HAP-1 (cell line): ENCODE measurements around the gene CAPN5.
A peak's percentile ranks its signal among the peaks of the same experiment; 100 is the strongest.

Experiments used
- DNase-seq, 2 experiments: peaks; one replicate each; pipeline ENCODE4 v3.0.0-alpha.2; 2016 to 2020; ENCODE audit warnings: low spot score in 2 of 2
- H3K27me3 ChIP-seq: fragments of 250-450 bp; sonication (Bioruptor Pico); 2 replicates; pipeline ENCODE4 v1.5.1; 2020; ENCODE audit warnings: low read depth, mild to moderate bottlenecking, moderate library complexity
- H3K36me3 ChIP-seq: fragments of 250-450 bp; sonication (Bioruptor Pico); replicated peaks from 2 replicates; pipeline ENCODE4 v1.5.1; 2020; ENCODE audit warnings: mild to moderate bottlenecking
- H3K4me1 ChIP-seq: fragments of 250-450 bp; sonication (Bioruptor Pico); 2 replicates; pipeline ENCODE4 v1.5.1; 2020; ENCODE audit warnings: mild to moderate bottlenecking
- H3K4me3 ChIP-seq: fragments of 250-450 bp; sonication (Bioruptor Pico); 2 replicates; pipeline ENCODE4 v1.5.1; 2020; ENCODE audit warnings: mild to moderate bottlenecking, moderate library complexity
- H3K9me3 ChIP-seq: fragments of 250-450 bp; sonication (Bioruptor Pico); 2 replicates; pipeline ENCODE4 v1.5.1; 2020; ENCODE audit warnings: mild to moderate bottlenecking, moderate library complexity
- in situ Hi-C: fragments of 300-500 bp; cut with MboI; formaldehyde crosslinking; loops from 3 replicates; pipeline ENCODE4 v1.14.3; 2020; ENCODE audit warnings: low sequenced_read_pairs, inconsistent platforms, mixed read lengths

CAPN5 gene

DNA sequence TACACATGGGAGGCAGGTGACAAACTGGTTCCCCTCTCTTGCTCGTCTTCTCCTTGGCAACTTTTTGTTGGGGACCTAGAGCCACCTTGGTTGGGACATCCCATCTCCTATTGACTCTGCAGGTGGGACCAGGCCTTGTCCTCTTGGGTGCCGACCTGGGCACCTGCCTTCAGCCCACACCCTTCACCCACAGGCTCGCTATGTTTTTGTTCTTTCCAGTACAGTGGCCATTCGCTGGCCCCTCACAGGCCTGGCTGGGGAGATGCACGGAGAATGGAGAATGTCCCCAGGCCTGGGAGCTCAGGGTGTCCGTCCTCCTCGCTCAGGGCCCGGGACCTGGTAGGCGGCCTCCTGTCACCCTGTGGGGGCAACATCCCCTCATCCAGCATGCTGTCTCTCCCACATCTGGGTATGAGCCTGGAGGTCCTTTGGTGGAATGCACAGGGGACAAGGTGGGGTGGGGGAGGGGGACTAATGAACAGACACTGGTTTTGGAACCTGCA lies 21.0 kb downstream of the CAPN5 start:
- no peaks in the 10 kb centered on the region for H3K9me3 ChIP-seq
- no peaks in the 10 kb centered on the region for H3K27me3 ChIP-seq
- no peaks in the 10 kb centered on the region for H3K36me3 ChIP-seq
- H3K4me1 ChIP-seq = no peaks in the 10 kb centered on the region
- no peak overlapping the region for H3K4me3 ChIP-seq
- in situ Hi-C loops = no loop called here
- no peak for DNase-seq

DNA sequence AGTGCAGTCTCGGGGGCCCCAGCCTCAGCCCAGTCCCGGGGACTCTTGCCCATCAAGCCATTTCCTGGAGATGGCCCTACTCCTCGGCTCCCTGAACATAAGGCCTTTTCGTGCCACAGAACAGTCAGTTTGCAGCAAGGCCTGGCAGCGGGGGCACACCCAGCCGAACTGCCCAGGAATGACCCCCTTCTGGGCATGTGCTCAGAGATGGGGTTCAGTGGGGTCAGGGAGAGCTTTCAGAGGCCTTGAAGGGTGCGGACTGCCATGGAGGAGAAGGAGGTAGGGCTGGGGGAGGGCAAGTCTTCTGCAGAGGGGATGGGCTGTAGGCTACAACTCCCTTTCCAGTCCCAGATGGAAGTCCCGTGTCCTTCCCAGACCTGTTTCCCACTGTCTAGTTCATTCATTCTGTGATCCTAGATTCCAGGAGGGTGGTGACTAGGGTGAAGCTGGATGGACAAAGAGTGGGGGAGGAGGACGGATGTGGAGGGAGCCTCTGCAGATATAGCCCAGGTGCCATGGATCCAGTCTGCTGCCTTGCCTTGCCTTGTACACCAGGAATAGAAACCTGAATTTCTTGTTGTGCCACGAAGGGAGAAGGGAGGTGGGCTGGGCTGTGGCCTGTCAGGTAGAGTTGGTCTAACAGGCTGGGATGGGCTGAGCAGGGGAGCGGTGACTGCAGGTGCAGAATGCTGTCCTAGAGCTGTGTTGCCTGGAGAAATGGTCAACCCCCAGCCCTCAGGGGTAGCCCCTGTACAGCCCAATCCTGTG lies 21.6 kb downstream of the CAPN5 start:
- H3K9me3 ChIP-seq = no peaks in the 10 kb centered on the region
- in situ Hi-C loops = no loop called here
- H3K4me1 ChIP-seq = no peaks in the 10 kb centered on the region
- no peaks in the 10 kb centered on the region for H3K36me3 ChIP-seq
- no peaks in the 10 kb centered on the region for H3K27me3 ChIP-seq
- no peak overlapping the region for H3K4me3 ChIP-seq
- no peak for DNase-seq

DNA sequence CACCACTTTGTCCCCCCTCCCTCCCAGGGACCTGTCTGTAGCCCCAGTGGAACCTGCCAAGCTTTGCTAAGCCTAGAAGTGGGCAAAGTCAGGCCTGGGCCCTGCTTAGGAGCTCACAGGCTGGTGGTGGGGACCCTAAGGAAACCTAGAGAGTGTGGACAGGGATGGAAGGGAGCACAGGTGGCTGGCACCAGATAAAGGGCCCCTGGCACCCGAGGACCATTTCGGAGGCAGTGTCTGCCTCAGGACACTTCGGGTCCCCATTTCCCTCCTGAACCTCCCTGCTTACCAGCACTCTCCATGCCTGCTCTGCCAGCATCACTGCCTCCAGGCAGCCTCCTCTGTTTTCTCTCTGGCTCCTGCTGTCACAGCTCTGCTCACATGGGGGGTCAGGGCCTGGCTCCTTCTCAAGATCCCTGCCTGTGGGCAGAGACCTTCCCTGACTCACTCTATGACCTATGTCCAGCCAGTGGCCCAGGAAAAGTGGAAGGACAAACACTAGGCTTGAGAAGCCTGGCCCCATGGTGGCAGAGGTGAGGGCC lies 22.3 kb downstream of the CAPN5 start:
- in situ Hi-C loops = no loop called here

DNA sequence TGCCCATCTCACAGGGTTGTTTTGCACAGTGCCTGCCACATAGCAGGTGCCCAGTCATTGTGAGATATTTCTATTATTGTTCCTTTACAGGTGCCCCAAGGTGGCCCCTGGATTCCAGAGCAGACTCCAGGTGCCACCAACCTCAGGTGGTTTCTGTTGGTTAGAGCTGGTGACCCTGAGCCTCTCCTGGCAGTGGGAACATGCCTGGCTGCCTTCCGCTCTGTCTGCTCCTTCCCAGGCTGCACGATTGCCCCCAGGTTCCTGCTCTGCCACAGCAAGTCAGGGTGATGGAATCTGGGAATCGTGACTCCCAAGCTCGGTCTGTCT lies 23.2 kb downstream of the CAPN5 start:
- no peak for DNase-seq
- Histone ChIP-seq H3K36me3 (no peaks in the 10 kb centered on the region), H3K9me3 (no peaks in the 10 kb centered on the region), H3K27me3 (no peaks in the 10 kb centered on the region), H3K4me1 (no peaks in the 10 kb centered on the region), H3K4me3 (no peak overlapping the region)
- in situ Hi-C loops = loop anchor here (5.0 kb wide), 1 partner anchor 43 kb away; no protein-coding TSS in a partner anchor

More for the DNA sequence above, 22.3 kb downstream of the CAPN5 start:
- no peak for DNase-seq
- no peaks in the 10 kb centered on the region for H3K27me3 ChIP-seq
- H3K9me3 ChIP-seq = no peaks in the 10 kb centered on the region
- H3K36me3 ChIP-seq = no peaks in the 10 kb centered on the region
- H3K4me1 ChIP-seq = no peaks in the 10 kb centered on the region
- no peak overlapping the region for H3K4me3 ChIP-seq

DNA sequence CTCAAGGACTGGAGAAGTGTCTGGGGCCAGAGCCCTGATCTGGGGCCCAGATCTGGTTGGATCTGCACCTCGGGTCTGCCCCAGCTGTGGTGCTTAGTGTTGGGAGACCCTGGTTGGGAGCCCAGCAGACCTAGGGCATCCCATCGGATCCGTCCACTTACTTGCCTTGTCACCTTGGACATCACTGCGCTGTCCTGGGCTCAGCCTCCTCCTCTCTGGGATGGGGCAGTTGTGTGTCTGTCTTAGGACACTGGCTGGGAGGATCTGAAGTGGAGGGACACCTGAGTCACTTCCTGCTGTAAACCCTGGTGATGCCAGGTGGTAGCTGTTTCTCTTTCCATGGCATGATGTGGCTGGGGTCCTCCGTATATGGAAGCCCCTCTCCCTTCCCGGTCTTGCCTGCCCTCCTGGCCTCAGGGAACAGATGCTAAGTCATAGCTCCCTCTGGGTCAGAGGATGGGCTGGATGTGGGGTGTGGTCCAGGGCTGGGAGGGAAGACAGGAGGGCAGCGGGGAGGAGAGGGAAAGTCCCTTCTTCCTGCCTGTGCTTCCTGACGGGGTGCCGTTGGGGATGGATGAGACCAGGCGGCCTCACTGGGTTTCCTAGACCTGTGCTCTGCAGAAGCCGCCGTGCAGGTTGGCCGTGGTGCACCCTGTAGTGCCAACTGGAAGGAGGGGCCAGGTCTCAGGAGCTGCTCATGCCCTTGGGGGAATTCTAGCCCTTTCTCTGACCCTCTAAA lies 23.8 kb downstream of the CAPN5 start:
- H3K4me3 ChIP-seq = no peak overlapping the region
- H3K36me3 ChIP-seq = no peaks in the 10 kb centered on the region
- in situ Hi-C loops = loop anchor here (5.0 kb wide), 1 partner anchor 43 kb away; no protein-coding TSS in a partner anchor
- no peaks in the 10 kb centered on the region for H3K9me3 ChIP-seq
- no peaks in the 10 kb centered on the region for H3K27me3 ChIP-seq
- H3K4me1 ChIP-seq = no peaks in the 10 kb centered on the region
- DNase-seq = no peak

DNA sequence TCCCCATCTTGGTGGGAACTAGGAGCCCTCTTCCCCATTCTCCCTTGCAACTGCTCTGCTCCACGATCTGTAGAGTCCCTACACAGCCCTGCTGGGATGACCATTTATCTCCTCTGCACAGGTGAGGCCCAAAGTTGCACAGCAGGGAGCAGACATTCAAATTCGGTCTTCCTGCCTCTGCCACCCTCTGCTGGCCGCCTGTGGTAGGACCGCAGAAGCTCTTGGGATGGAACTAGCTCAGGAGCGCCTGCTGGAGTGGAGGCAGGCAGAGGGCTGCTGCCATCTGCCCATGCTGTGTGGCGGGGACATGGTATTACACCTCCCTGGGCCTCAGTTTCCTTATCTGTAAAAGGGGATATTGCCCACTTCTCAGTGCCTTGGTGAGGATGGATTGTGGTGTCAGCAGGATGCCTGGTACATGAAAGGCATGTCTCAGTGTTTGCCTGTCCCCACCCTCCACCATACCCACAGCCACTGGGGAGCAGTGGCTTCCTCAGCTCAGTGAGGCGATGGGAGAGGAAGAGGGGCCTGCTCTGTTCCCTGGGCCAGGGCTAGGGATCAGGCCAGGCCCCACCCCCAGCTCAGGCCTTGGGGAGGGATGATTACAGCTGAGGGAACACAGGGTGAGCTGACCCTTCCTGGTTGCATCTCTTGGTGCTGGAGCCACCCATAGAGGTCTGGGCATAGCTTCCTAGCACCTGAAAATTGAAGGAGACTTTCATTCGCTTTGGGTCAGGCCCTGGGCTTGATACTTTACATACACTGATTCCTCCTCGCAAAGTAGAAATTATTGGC lies 24.6 kb downstream of the CAPN5 start:
- Histone ChIP-seq H3K4me1 (no peaks in the 10 kb centered on the region), H3K4me3 (no peak overlapping the region), H3K36me3 (no peaks in the 10 kb centered on the region), H3K27me3 (no peaks in the 10 kb centered on the region), H3K9me3 (no peaks in the 10 kb centered on the region)
- peak; percentile 49 to 86 for DNase-seq
- in situ Hi-C loops = loop anchor here (5.0 kb wide), 1 partner anchor 44 kb away; no protein-coding TSS in a partner anchor

DNA sequence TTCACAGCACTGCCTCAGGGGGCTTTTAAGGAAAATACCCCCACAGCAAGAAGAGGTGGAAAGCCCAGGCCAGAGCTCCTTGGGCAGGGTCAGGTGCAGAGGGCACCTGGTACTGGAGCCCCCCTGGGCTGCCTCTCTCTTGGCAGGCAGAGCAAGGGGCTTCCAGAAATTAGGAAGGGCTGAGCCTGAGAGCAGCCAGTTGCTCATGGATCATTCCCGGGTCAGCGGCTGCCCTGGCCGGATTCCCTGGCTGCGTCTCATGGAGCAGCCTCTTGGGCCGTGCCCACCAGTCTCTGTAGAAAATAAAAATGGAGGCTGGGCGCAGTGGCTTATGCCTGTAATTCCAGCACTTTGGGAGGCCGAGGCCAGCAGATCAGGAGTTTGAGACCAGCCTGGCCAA lies 25.6 kb downstream of the CAPN5 start:
- in situ Hi-C loops = loop anchor here (5.0 kb wide), 1 partner anchor 45 kb away; no protein-coding TSS in a partner anchor
- H3K4me3 ChIP-seq = no peak overlapping the region

DNA sequence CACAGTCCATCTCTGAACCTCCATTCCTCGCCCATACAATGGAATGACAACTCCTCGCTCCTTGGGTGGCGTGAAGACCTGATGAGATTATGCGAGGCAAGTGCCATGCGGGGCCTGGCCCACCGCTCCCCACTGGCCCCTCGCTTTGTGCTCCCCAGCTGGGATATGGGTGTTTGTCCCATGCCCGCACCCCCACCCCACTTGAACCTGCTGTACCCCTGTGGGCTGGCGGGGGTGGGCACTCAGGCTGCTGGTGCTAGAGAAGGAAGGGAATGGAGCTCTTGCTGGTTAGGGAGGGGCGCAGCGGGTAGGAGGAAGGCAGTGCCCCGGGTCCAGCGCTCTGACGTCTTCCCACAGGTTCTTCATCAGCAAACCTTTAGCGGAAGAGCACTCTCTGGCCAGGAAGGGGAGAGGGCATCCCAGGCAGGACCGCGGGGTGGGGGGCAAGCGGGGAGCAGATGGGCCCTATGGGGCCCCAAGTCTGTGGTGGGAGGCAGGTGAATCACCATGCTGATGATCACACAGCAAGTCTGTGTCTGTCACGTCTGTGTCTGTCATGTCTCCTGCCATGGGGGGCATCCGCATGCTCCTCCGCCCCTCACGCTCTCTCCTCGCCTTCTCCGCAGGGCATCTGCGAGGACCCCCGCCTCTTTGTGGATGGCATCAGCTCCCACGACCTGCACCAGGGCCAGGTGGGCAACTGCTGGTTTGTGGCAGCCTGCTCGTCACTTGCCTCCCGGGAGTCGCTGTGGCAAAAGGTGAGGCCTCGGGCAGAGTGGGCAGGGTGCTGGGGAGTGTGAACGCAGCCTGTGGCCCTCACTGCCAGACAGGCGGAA lies 26.5 kb downstream of the CAPN5 start:
- Histone ChIP-seq H3K27me3 (no peaks in the 10 kb centered on the region), H3K9me3 (no peaks in the 10 kb centered on the region), H3K4me1 (no peaks in the 10 kb centered on the region), H3K36me3 (no peaks in the 10 kb centered on the region), H3K4me3 (no peak overlapping the region)
- in situ Hi-C loops = loop anchor here (5.0 kb wide), 1 partner anchor 46 kb away; no protein-coding TSS in a partner anchor
- DNase-seq = no peak

More for the DNA sequence above, 25.6 kb downstream of the CAPN5 start:
- Histone ChIP-seq H3K27me3 (no peaks in the 10 kb centered on the region), H3K9me3 (no peaks in the 10 kb centered on the region), H3K4me1 (no peaks in the 10 kb centered on the region), H3K36me3 (no peaks in the 10 kb centered on the region)
- DNase-seq = no peak

DNA sequence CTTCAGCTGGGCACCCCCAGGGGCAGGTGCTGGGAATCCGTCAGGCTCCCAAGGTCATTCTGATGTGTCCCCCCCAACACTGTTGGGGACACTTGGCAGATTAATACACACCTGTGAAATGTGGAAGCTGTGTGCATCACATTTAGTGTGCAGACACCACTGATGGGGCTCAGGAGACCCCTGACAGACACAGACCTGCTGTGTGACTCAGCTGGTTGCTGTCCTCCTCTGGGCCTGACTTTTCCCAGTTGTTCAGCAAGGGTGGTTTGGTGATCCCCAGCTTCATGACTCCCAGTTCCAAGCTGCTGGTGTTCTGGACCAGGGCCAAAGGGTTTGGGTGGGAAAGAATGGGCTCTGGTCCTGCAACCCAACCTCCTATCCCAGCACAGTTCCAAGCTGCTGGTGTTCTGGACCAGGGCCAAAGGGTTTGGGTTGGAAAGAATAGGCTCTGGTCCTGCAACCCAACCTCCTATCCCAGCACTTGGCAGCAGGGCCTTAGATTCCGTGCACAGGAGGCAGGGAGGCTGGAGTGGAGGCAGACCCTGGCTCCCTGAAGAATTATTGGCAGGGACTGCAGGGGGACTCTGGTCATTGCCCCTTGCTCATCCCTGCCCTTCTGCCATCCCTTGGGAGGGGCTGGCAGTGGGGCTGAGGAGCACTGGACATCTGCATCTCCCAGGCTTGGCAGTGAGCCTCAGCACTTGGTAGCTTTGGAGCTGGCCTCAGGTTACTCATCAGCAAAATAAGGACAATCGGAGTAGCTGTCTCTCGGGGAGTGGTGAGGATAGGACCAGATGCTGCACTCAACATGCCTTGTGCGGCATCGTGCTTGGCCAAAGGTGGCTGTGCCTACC lies 27.4 kb downstream of the CAPN5 start:
- DNase-seq = no peak
- in situ Hi-C loops = loop anchor here (5.0 kb wide), 1 partner anchor 47 kb away; no protein-coding TSS in a partner anchor
- Histone ChIP-seq H3K4me3 (no peak overlapping the region), H3K4me1 (no peaks in the 10 kb centered on the region), H3K27me3 (no peaks in the 10 kb centered on the region), H3K9me3 (no peaks in the 10 kb centered on the region), H3K36me3 (no peaks in the 10 kb centered on the region)

DNA sequence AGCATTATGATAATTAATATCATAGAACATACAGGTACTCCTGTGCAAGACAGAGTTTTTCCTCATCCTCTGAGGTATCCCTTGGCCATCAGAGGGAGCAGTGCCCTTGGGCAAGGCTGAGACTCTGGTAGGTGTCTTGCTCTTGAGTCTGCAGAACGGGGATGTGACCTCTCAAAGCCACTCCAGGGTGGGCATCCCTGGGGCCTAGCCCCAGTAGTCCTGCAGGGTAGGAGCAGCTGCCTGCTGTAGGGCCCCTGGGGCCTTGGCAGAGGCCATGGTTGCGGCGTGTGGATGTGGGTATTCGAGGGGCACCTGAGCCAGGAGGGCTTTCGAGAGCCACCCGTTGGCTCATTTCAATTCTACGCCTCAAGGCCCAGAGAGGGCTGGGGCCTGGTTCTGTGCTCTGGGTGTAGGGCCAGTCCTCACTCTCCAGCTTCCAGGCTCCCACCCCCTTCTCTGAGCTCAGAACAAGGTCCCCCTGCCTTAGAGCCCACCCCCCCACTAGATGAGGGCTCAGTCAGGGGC lies 28.1 kb downstream of the CAPN5 start:
- H3K36me3 ChIP-seq = no peaks in the 10 kb centered on the region
- H3K4me1 ChIP-seq = no peaks in the 10 kb centered on the region
- in situ Hi-C loops = loop anchor here (5.0 kb wide), 1 partner anchor 48 kb away; no protein-coding TSS in a partner anchor
- DNase-seq = no peak
- H3K9me3 ChIP-seq = no peaks in the 10 kb centered on the region
- H3K4me3 ChIP-seq = no peak overlapping the region
- H3K27me3 ChIP-seq = no peaks in the 10 kb centered on the region

DNA sequence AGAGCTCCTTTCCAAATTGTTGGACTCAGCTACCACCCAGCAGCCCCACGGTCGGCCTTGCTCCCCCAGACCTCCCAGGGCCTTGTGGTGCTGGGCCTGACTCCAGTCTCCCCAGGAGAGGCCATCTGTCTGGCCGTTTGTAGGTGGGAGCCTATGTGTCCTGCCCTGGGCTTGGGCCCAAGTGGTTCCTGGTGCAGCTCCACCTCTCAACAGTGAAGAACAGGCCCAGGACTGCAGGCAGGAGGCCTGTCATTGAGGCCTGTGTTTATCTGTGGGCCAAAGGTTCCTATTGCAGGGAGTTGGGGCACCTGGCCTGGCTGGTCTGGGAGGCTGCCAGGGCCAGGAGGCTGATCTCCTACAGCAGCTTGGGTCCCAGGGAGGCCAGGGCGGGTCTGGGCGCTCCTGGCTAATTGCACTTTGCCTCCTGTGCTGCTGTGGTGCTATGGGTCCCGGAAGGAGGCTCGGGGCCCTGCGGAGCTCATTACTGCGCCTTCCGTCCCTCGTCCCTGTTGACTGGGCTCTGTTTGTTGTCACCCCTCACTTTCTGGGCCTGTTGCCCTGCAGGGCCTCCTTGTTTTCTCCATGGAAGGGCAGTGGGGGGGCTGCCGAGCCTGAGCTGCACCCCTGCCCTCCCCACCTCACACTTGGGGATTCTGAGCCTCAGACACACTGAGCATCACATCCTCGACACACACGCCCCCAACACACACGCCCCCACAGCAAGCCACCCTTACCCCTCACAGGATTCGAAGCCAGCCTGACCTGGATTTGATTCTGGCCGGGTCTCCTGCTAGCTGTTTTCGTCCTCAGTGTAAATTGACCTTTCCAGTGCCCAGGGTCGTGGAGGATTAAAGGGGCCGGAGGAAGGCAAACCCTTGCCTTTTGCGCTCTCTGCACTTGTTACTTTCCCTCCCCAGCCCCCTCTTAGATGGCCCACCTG lies 29.1 kb downstream of the CAPN5 start:
- in situ Hi-C loops = no loop called here
- no peak for DNase-seq
- no peak overlapping the region for H3K4me3 ChIP-seq
- no peaks in the 10 kb centered on the region for H3K27me3 ChIP-seq
- H3K9me3 ChIP-seq = no peaks in the 10 kb centered on the region
- no peaks in the 10 kb centered on the region for H3K36me3 ChIP-seq
- no peaks in the 10 kb centered on the region for H3K4me1 ChIP-seq
